CD14-positive monocyte (primary cell): ENCODE data around the gene AMPH. TPM values are rescaled to one million over a fixed set of nuclear protein-coding genes. Genes with fewer than 3 reads are reported as not detected.

Source experiments
- DNase-seq, 3 donors: peaks; one replicate each; pipeline ENCODE4 v3.0.0-alpha.2; 2011 to 2022
- H2AFZ ChIP-seq: 2 replicates; pipeline ENCODE4 v1.6.0; 2012; ENCODE audit warnings: mild to moderate bottlenecking, low read depth, low read length, inconsistent platforms; ENCODE audit not compliant: insufficient read depth, poor library complexity, severe bottlenecking
- H3K27ac ChIP-seq, 2 donors: 1 replicate in 1 of 2; 2 replicates in 1 of 2; pipeline ENCODE4 v1.5.1; 2012 to 2013; ENCODE audit warnings: low read length in 2 of 2, control low read depth in 1 of 2, inconsistent platforms in 1 of 2, low read depth in 1 of 2, mild to moderate bottlenecking in 1 of 2
- H3K27me3 ChIP-seq, 2 donors: one replicate each; pipeline versions ENCODE4 v1.6.0 to v1.6.1; 2011 to 2013; ENCODE audit warnings: low read length in 2 of 2; ENCODE audit not compliant: control insufficient read depth in 2 of 2, insufficient read depth in 2 of 2
- H3K36me3 ChIP-seq, 2 donors: replicated peaks in 1 of 2; 1 replicate in 1 of 2; 2 replicates in 1 of 2; pipeline versions ENCODE4 v1.5.1 to v1.6.1; 2012 to 2013; ENCODE audit warnings: low read length in 2 of 2, control low read depth in 1 of 2, inconsistent platforms in 1 of 2, mild to moderate bottlenecking in 1 of 2; ENCODE audit not compliant: insufficient read depth in 2 of 2, control insufficient read depth in 1 of 2
- H3K4me1 ChIP-seq, 2 donors: 1 replicate in 1 of 2; 2 replicates in 1 of 2; pipeline versions ENCODE4 v1.5.1 to v1.6.1; 2012 to 2013; ENCODE audit warnings: low read length in 2 of 2, control low read depth in 1 of 2, inconsistent platforms in 1 of 2, mild to moderate bottlenecking in 1 of 2, moderate library complexity in 1 of 2; ENCODE audit not compliant: insufficient read depth in 2 of 2, control insufficient read depth in 1 of 2
- H3K4me2 ChIP-seq: replicated peaks from 2 replicates; pipeline ENCODE3; 2012; ENCODE audit warnings: low read length, moderate library complexity, mild to moderate bottlenecking; ENCODE audit not compliant: poor library complexity, severe bottlenecking; ENCODE audit errors: extremely low read depth
- H3K4me3 ChIP-seq, 3 experiments: fragments of 200-600 bp in 1 of 3; sonication (generic) in 1 of 3; replicated peaks in 1 of 3; 1 replicate in 2 of 3; 2 replicates in 1 of 3; pipeline ENCODE4 v1.5.1; 2011 to 2013; ENCODE audit warnings: low read length in 3 of 3, mild to moderate bottlenecking in 3 of 3, control low read depth in 2 of 3, low read depth in 2 of 3, inconsistent platforms in 1 of 3, moderate library complexity in 1 of 3
- H3K79me2 ChIP-seq: 2 replicates; pipeline ENCODE4 v1.6.0; 2012; ENCODE audit warnings: mild to moderate bottlenecking, control low read depth, inconsistent platforms, low read length, moderate library complexity; ENCODE audit not compliant: insufficient read depth
- H3K9ac ChIP-seq: 2 replicates; pipeline ENCODE4 v1.6.0; 2017; ENCODE audit warnings: low read length, mild to moderate bottlenecking; ENCODE audit not compliant: insufficient read depth, poor library complexity, severe bottlenecking
- H3K9me3 ChIP-seq, 2 donors: replicated peaks in 1 of 2; 1 replicate in 1 of 2; 2 replicates in 1 of 2; pipeline versions ENCODE4 v1.5.1 to v1.6.1; 2012 to 2013; ENCODE audit warnings: low read length in 2 of 2, control low read depth in 1 of 2; ENCODE audit not compliant: control insufficient read depth in 1 of 2, insufficient read depth in 1 of 2
- H4K20me1 ChIP-seq: 2 replicates; pipeline ENCODE4 v1.6.0; 2012; ENCODE audit warnings: mild to moderate bottlenecking, low read length, control low read depth, moderate library complexity; ENCODE audit not compliant: insufficient read depth
- H3K27ac Mint-ChIP-seq, 7 donors: one replicate each; pipeline ENCODE4 v1.8.0; 2020; ENCODE audit warnings: mild to moderate bottlenecking in 7 of 7, mixed read lengths in 7 of 7, moderate library complexity in 6 of 7, inconsistent platforms in 2 of 7
- H3K27me3 Mint-ChIP-seq, 3 donors: one replicate each; pipeline ENCODE4 v1.8.0; 2021 to 2022; ENCODE audit warnings: low read depth in 3 of 3, mild to moderate bottlenecking in 3 of 3, mixed read lengths in 3 of 3, moderate library complexity in 3 of 3, inconsistent platforms in 1 of 3
- H3K36me3 Mint-ChIP-seq, 2 donors: one replicate each; pipeline ENCODE4 v1.8.0; 2020; ENCODE audit warnings: mixed read lengths in 2 of 2, inconsistent platforms in 1 of 2, mild to moderate bottlenecking in 1 of 2
- H3K4me1 Mint-ChIP-seq: one replicate; pipeline ENCODE4 v1.8.0; 2020; ENCODE audit warnings: mild to moderate bottlenecking, mixed read lengths
- H3K4me3 Mint-ChIP-seq, 2 donors: one replicate each; pipeline ENCODE4 v1.8.0; 2020; ENCODE audit warnings: mild to moderate bottlenecking in 2 of 2, mixed read lengths in 2 of 2, moderate library complexity in 1 of 2
- H3K9me3 Mint-ChIP-seq, 7 donors: one replicate each; pipeline ENCODE4 v1.8.0; 2020 to 2022; ENCODE audit warnings: mixed read lengths in 7 of 7, mild to moderate bottlenecking in 6 of 7, moderate library complexity in 6 of 7, inconsistent platforms in 2 of 7
- WGBS: methylation state at CpG from one replicate; pipeline ENCODE4 v1.1.5; 2013; ENCODE audit warnings: missing lambda C conversion rate; ENCODE audit not compliant: insufficient coverage; 5-methylcytosine and 5-hydroxymethylcytosine counted together
- intact Hi-C, 2 donors: fragments of 100-400 bp; cut with micrococcal nuclease; formaldehyde crosslinking; loops; one replicate each; pipeline versions ENCODE4 v1.15.0 to v1.15.1; 2023
- polyA plus RNA-seq, 3 donors: library from polyadenylated mRNA; depleted of rRNA in 1 of 3; unstranded in 2 of 3; stranded (reverse) in 1 of 3; fragments of 300-500 nt in 2 of 3; fragments of >200 nt in 1 of 3; fragmentation: Illumina TruSeq in 2 of 3; gene quantifications; 1 replicate in 2 of 3; 2 replicates in 1 of 3; pipeline ENCODE4 v1.2.3, GENCODE V29; 2012 to 2021
- TF ChIP-seq, protein P1 (sequence below): fragments of 200-600 bp; IDR thresholded peaks from one replicate; pipeline ENCODE4 v1.8.0; 2022; ENCODE audit warnings: antibody characterized with exemption, mild to moderate bottlenecking

Gene AMPH
- polyA plus RNA-seq, 3 donors, result 0.61 to 0.96 (median 0.67) TPM

DNA sequence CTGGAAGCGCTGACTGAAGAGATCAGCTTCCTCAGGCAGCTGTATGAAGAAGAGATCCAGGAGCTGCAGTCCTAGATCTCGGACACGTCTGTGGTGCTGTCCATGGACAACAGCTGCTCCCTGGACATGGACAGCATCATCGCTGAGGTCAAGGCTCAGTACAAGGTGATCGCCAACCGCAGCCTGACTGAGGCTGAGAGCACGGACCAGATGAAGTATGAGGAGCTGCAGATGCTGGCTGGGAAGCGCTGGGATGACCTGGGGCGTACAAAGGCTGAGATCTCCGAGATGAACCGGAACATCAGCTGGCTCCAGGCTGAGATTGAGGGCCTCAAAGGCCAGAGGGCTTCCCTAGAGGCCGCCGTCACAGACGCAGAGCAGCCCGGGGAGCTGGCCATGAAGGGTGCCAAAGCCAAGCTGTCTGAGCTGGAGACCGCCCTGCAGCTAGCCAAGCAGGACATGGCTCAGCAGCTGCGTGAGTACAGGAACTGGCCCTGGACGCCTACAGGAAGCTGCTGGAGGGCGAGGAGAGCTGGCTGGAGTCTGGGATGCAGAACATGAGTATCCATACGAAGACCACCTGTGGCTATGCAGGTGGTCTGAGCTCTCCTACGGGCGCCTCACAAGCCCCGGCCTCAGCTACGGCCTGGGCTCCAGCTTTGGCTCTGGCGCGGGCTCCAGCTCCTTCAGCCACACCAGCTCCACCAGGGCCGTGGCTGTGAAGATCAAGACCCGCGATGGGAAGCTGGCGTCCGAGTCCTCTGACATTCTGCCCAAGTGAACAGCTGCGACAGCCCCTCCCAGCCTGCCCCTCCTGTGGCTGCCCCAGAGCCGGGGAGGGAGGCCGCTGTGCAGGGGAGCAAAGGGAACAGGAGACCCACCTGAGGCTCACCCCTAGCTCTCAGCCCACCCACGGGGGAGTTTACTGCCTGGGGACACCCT is 24.9 kb upstream of the AMPH start:
- Histone ChIP-seq H3K9ac (no peak overlapping the region), H3K79me2 (no peaks in the 10 kb centered on the region), H4K20me1 (no peaks in the 10 kb centered on the region), H3K4me1 (peaks cover 45 to 46% of the 10 kb centered on the region in 2 donors), H2AFZ (peak overlapping the region; percentile 10), H3K4me3 (peak overlapping the region in 1 of 3 experiments; percentile 45), H3K36me3 (no peaks in the 10 kb centered on the region), H3K27ac (peak overlapping the region; percentile 75 to 82), H3K9me3 (no peaks in the 10 kb centered on the region), H3K27me3 (no peaks in the 10 kb centered on the region), H3K4me2 (peak overlapping the region; percentile 55)
- TF ChIP-seq, protein P1, sequence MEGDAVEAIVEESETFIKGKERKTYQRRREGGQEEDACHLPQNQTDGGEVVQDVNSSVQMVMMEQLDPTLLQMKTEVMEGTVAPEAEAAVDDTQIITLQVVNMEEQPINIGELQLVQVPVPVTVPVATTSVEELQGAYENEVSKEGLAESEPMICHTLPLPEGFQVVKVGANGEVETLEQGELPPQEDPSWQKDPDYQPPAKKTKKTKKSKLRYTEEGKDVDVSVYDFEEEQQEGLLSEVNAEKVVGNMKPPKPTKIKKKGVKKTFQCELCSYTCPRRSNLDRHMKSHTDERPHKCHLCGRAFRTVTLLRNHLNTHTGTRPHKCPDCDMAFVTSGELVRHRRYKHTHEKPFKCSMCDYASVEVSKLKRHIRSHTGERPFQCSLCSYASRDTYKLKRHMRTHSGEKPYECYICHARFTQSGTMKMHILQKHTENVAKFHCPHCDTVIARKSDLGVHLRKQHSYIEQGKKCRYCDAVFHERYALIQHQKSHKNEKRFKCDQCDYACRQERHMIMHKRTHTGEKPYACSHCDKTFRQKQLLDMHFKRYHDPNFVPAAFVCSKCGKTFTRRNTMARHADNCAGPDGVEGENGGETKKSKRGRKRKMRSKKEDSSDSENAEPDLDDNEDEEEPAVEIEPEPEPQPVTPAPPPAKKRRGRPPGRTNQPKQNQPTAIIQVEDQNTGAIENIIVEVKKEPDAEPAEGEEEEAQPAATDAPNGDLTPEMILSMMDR, result no peak
- DNase-seq, result no peak
- Mint-ChIP-seq H3K9me3 (peaks cover 0 to 3% (median 0%) of the 10 kb centered on the region in 7 donors), H3K4me1 (peaks cover 47% of the 10 kb centered on the region), H3K27me3 (peaks cover 0 to 3% (median 0%) of the 10 kb centered on the region in 3 donors), H3K27ac (peak overlapping the region; percentile 80 to 92 (median 88)), H3K36me3 (no peaks in the 10 kb centered on the region), H3K4me3 (no peak overlapping the region)
- intact Hi-C loops, result loop anchor here (5.0 to 10.0 kb wide), 2 partner anchors 251 to 254 kb away; no protein-coding TSS in a partner anchor
- WGBS, result 88% methylated on average over 32 of the region's 35 CpGs

DNA sequence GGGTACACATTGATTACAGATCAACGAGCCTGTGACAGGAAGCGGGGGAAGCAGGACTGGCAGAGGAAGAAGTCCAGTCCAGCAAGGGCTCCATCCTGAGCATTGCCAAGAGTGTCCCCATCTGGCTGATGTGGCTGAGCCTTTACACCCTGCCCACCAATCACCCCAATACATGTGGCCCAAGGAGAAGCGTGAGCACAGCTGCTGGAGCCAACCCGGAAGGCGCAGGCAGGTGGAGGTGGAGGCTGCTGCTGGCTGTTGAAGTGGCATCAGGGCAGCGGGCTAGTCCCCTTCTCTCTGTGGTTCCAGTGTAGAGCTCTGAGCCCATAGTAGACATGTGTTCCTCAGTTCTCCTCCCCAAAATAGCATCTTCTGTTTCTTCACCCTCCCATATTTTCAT is 6.8 kb upstream of the AMPH start:
- Mint-ChIP-seq H3K9me3 (peaks cover 0 to 6% (median 3%) of the 10 kb centered on the region in 7 donors), H3K27ac (no peak overlapping the region), H3K36me3 (no peaks in the 10 kb centered on the region), H3K4me3 (no peak overlapping the region), H3K27me3 (peaks cover 9 to 20% (median 10%) of the 10 kb centered on the region in 3 donors), H3K4me1 (peaks cover 2% of the 10 kb centered on the region)
- no peak overlapping the region for H3K9ac ChIP-seq
- no peaks in the 10 kb centered on the region for H3K36me3 ChIP-seq
- H3K9me3 ChIP-seq, result no peaks in the 10 kb centered on the region
- no peaks in the 10 kb centered on the region for H3K4me1 ChIP-seq
- intact Hi-C loops, result no loop called here
- H3K79me2 ChIP-seq, result no peaks in the 10 kb centered on the region
- no peak for DNase-seq
- H3K27ac ChIP-seq, result no peak overlapping the region
- WGBS, result 71% methylated on average over 2 of the region's 6 CpGs
- TF ChIP-seq, protein P1, result no peak
- no peak overlapping the region for H3K4me3 ChIP-seq
- no peak overlapping the region for H3K4me2 ChIP-seq
- H4K20me1 ChIP-seq, result no peaks in the 10 kb centered on the region
- peaks cover 5 to 10% of the 10 kb centered on the region in 2 donors for H3K27me3 ChIP-seq
- no peak overlapping the region for H2AFZ ChIP-seq
